Smooth muscle cell (in vitro differentiated cells): Measurements from ENCODE around the gene ZNF222. TPM values are rescaled to one million over a fixed set of nuclear protein-coding genes. Genes with fewer than 3 reads are reported as not detected.

Experiments
- DNase-seq: peaks from one replicate; lab custom pipeline; 2025; ENCODE audit not compliant: unreplicated experiment; lab: John Stamatoyannopoulos, UW
- H2AFZ ChIP-seq: fragments of 200-600 bp; sonication (generic); 2 replicates; pipeline ENCODE4 v1.6.0; 2016; ENCODE audit warnings: antibody characterized with exemption, low read depth, mild to moderate bottlenecking
- H3F3A ChIP-seq: fragments of 200-600 bp; sonication (generic); 2 replicates; pipeline ENCODE4 v1.6.0; 2017; ENCODE audit warnings: antibody characterized with exemption, low read depth
- H3K27ac ChIP-seq: fragments of 200-600 bp; sonication (generic); 2 replicates; pipeline ENCODE4 v1.5.1; 2016; ENCODE audit warnings: low read depth, mild to moderate bottlenecking
- H3K27me3 ChIP-seq: fragments of 200-600 bp; sonication (generic); 2 replicates; pipeline ENCODE4 v1.6.1; 2016; ENCODE audit warnings: low read depth, mild to moderate bottlenecking
- H3K36me3 ChIP-seq: fragments of 200-600 bp; sonication (generic); 2 replicates; pipeline ENCODE4 v1.5.1; 2016; ENCODE audit warnings: low read depth
- H3K4me1 ChIP-seq: fragments of 200-600 bp; sonication (generic); 2 replicates; pipeline ENCODE4 v1.5.1; 2016; ENCODE audit warnings: low read depth
- H3K4me2 ChIP-seq: fragments of 200-600 bp; sonication (generic); 2 replicates; pipeline ENCODE4 v1.6.0; 2016; ENCODE audit warnings: mild to moderate bottlenecking
- H3K4me3 ChIP-seq: fragments of 200-600 bp; sonication (generic); 2 replicates; pipeline ENCODE4 v1.5.1; 2016; ENCODE audit warnings: mild to moderate bottlenecking
- H3K79me2 ChIP-seq: fragments of 200-600 bp; sonication (generic); 2 replicates; pipeline ENCODE4 v1.6.0; 2016; ENCODE audit warnings: low read depth, mild to moderate bottlenecking
- H3K9ac ChIP-seq: fragments of 200-600 bp; sonication (generic); 2 replicates; pipeline ENCODE4 v1.6.0; 2016; ENCODE audit warnings: low read depth
- H3K9me3 ChIP-seq: fragments of 200-600 bp; sonication (generic); replicated peaks from 2 replicates; pipeline ENCODE4 v1.5.1; 2016; ENCODE audit warnings: low read depth
- H4K20me1 ChIP-seq: fragments of 200-600 bp; sonication (generic); 2 replicates; pipeline ENCODE4 v1.6.0; 2016; ENCODE audit warnings: low read depth
- WGBS: methylation state at CpG from one replicate; pipeline ENCODE4 v1.1.7; 2016; ENCODE audit warnings: low lambda C conversion rate; 5-methylcytosine and 5-hydroxymethylcytosine counted together
- polyA plus RNA-seq: library from polyadenylated mRNA; unstranded; fragments of >200 nt; fragmentation: Nextera tagmentation; extraction: Ambion mirVana; gene quantifications from 2 replicates; pipeline ENCODE4 v1.2.1, GENCODE V29; 2016
- total RNA-seq: library from RNA; depleted of rRNA; stranded (reverse); fragments of >200 nt; gene quantifications from 2 replicates; pipeline ENCODE4 v1.2.3, GENCODE V29; 2014
- TF ChIP-seq, protein P1 (sequence below): fragments of 200-600 bp; sonication (generic); IDR thresholded peaks from 2 replicates; pipeline ENCODE4 v1.5.1; 2017; ENCODE audit warnings: borderline replicate concordance, mild to moderate bottlenecking, antibody characterized with exemption; ENCODE audit not compliant: insufficient read depth, poor library complexity, severe bottlenecking

Gene ZNF222
- total and polyA plus RNA-seq, 2 experiments from 2014 or later, result 5.3 to 5.9 TPM

DNA sequence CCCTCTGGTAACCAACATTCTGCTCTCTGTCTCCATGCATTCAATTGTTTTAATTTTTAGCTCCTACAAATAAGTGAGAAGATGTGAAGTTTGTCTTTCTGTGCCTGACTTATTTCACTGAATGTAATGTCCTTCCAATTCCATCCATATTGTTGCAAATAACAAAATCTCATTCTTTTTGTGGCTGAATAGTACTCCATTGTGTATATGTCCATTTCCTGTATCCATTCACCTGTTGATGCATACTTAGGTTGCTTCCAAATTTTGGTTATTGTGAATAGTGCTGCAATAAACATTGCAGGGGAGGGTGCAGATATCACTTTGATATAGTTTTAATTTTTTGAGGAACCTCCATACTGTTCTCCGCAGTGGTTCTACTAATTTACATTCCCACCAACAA lies 44.2 kb downstream of the ZNF222 start:
- peaks cover 7% of the 10 kb centered on the region for H3K79me2 ChIP-seq
- no peaks in the 10 kb centered on the region for H4K20me1 ChIP-seq
- H3K27me3 ChIP-seq, result no peaks in the 10 kb centered on the region
- no peak overlapping the region for H3K4me2 ChIP-seq
- 100% methylated on average over 1 of the region's 1 CpG for WGBS
- peaks cover 30% of the 10 kb centered on the region for H3K36me3 ChIP-seq
- TF ChIP-seq, protein P1, sequence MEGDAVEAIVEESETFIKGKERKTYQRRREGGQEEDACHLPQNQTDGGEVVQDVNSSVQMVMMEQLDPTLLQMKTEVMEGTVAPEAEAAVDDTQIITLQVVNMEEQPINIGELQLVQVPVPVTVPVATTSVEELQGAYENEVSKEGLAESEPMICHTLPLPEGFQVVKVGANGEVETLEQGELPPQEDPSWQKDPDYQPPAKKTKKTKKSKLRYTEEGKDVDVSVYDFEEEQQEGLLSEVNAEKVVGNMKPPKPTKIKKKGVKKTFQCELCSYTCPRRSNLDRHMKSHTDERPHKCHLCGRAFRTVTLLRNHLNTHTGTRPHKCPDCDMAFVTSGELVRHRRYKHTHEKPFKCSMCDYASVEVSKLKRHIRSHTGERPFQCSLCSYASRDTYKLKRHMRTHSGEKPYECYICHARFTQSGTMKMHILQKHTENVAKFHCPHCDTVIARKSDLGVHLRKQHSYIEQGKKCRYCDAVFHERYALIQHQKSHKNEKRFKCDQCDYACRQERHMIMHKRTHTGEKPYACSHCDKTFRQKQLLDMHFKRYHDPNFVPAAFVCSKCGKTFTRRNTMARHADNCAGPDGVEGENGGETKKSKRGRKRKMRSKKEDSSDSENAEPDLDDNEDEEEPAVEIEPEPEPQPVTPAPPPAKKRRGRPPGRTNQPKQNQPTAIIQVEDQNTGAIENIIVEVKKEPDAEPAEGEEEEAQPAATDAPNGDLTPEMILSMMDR, result no peak
- no peak for DNase-seq
- no peak overlapping the region for H2AFZ ChIP-seq
- no peak overlapping the region for H3K27ac ChIP-seq
- peaks cover 6% of the 10 kb centered on the region for H3K4me1 ChIP-seq
- H3F3A ChIP-seq, result no peaks in the 10 kb centered on the region
- peaks cover 16% of the 10 kb centered on the region for H3K9me3 ChIP-seq
- H3K4me3 ChIP-seq, result no peak overlapping the region
- no peak overlapping the region for H3K9ac ChIP-seq

DNA sequence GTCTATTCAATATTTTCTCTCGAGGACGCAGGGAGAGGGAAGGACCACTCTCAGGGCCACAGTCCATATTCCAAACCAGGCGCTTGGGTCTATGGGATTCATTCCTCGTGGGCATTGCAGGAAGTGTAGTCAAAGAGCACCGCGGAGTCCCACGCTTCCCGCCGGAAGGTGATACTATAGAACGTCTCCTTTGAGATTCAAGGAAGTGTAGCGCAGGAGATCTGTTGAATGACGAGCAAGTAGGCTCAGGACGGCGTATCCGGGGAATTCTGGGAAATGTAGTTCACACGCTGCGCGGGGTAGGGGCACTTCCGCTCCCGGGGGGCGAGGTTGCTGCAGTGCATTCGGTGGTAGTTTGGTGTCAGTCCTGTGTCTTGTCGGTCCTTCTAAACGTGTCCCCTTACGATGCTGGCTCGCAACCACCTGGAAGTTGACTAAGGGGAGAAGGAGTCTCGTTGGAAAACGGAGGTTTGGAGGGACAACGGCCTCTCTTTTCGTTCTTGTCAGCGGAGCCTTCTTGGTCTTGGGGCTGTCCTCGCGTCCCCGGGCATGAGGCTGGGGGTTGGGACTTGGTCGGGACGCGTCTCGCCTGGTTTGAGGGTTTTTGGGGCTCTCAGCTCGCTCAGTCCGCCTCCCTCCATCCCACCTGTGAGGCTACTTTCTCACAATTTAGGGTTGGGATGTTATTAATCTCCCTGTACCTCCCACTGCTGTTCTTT lies 46.8 kb downstream of the ZNF222 start, which contains the start of gene ZNF284:
ZNF284 (plus strand) TSS at position 336 of the 719 bp plus-strand sequence. CDS start 4,231 bp downstream, outside the sequence.
- Histone ChIP-seq H4K20me1 (no peaks in the 10 kb centered on the region), H3K9ac (peak within 1 kb of the TSS; percentile 34), H3K9me3 (peaks cover 2% of the 10 kb centered on the region), H3K79me2 (peaks cover 7% of the 10 kb centered on the region), H3K4me1 (peaks cover 6% of the 10 kb centered on the region), H3F3A (no peaks in the 10 kb centered on the region), H3K36me3 (peaks cover 7% of the 10 kb centered on the region), H3K4me2 (peak within 1 kb of the TSS; percentile 83), H2AFZ (peak within 1 kb of the TSS; percentile 94), H3K27me3 (no peaks in the 10 kb centered on the region), H3K27ac (peak within 1 kb of the TSS; percentile 25), H3K4me3 (peak within 1 kb of the TSS; percentile 62)
- WGBS, result 3% methylated on average over 40 of the region's 40 CpGs
- peak; percentile 44 for DNase-seq
- TF ChIP-seq, protein P1, result no peak

DNA sequence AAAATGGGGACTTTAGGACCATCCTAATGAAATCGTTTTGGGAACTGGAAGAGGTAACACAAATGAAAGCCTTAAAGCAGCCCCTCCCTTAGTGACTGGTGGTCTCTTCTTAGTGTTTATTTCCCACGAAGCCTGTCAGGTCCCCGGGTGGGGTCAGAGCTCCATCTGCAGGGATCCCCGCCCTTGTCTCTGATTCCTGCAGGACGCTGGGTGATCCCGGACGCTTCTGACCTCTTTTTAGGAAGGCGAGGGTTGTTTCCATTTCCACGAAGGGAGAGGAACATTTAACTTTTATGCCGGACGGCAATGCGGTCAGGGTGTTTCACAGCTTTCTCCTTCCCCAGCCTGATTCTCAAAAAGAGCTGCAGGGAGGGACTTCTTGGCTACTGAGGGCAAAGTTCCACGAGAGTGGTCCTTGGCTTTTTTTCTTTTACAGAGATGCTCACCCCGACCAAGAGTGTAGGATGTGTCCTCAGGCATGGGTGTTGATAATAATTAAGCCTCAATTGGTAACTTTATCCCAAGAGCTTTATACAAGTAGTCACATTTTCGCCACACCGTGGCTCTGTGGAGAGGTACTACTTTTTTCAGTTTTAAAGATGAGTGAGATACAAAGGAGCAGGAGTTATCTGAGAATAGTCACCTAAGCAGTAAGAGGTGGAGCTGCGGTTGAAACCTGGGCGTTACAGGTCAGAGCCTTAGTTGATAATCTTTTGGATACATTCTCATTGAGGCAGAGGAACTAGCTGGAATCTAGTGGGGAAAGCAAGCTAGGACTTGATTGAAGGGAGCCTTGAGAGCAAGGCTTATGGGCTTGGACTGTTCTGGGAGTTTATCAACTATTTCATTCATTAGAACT lies 47.6 kb downstream of the ZNF222 start:
- H3K9ac ChIP-seq, result peak overlapping the region; percentile 34
- peaks cover 6% of the 10 kb centered on the region for H3K4me1 ChIP-seq
- no peaks in the 10 kb centered on the region for H3K36me3 ChIP-seq
- WGBS, result 44% methylated on average over 18 of the region's 18 CpGs
- H2AFZ ChIP-seq, result peak overlapping the region; percentile 94
- H3K27me3 ChIP-seq, result no peaks in the 10 kb centered on the region
- no peak for DNase-seq
- no peaks in the 10 kb centered on the region for H3K9me3 ChIP-seq
- peak overlapping the region; percentile 83 for H3K4me2 ChIP-seq
- peaks cover 7% of the 10 kb centered on the region for H3K79me2 ChIP-seq
- no peak overlapping the region for H3K27ac ChIP-seq
- no peaks in the 10 kb centered on the region for H3F3A ChIP-seq
- H3K4me3 ChIP-seq, result peak overlapping the region; percentile 62
- H4K20me1 ChIP-seq, result no peaks in the 10 kb centered on the region
- TF ChIP-seq, protein P1, result no peak
